Measurements from ENCODE around the gene DHRSX. TPM values are rescaled to one million over a fixed set of nuclear protein-coding genes. Genes with fewer than 3 reads are reported as not detected.
A peak's percentile ranks its signal among the peaks of the same experiment; 100 is the strongest.

DHRSX gene
- total and polyA plus RNA-seq, 4 experiments from 2014 or later, result 12.1 to 23.5 (median 16.5) TPM

DNA sequence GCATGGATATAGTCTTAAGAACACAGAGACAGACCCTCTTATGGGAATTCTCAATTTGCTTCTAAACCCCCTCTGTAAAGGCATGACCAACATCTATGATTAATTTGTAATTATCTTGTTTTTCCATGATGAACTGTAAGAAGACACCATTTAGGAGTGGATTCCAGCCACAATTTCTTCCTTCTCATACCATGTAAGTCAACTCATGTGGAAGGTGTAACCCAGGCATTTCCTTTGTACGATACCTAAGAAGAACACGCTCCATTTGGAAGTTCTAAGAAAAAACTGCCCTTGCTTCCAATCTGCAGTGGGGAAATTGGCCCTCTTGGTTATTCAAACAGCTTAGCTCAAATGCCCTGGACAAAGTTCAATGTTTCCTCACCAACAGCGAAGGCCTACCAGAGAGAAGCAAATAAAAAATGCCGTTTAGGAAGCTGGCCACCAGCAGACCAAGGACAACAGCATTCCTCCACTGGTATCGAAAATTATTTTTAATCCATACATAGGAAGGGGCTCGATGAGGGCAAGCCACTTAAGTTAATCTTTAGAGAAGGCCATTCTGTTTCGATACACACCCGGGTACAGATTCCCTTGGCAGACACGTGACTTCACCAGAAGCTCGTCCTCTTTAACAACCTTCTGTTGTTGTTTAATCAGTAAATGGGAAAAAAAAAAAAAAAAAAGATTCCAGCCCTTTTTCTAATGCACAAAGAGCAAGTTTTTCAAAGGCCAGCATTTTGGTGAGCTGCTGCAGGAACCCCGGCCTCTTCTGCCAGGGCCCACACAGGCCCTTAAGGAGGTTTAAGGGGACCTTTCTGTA is 2.6 kb downstream of the DHRSX start:
- no peak for DNase-seq
- H3K4me1 Mint-ChIP-seq, result peaks cover 18 to 37% (median 24%) of the 10 kb centered on the region in 4 donors
- H3K4me3 Mint-ChIP-seq, result peak overlapping the region; percentile 1 to 89 (median 39)
- Histone ChIP-seq H3K9me3 (ENCODE audit: control insufficient read depth in 1 of 2, low read length in 2 of 2) (no peaks in the 10 kb centered on the region), H3K36me3 (ENCODE audit: insufficient read depth, low read length) (no peaks in the 10 kb centered on the region), H3K27ac (ENCODE audit: low read depth, low read length) (no peak overlapping the region), H3K4me3 (ENCODE audit: low read length in 2 of 2) (no peak overlapping the region), H3K27me3 (ENCODE audit: insufficient read depth, low read length) (no peaks in the 10 kb centered on the region), H3K4me1 (ENCODE audit: insufficient read depth, low read length) (peaks cover 33% of the 10 kb centered on the region)
- H3K27ac Mint-ChIP-seq, result peak overlapping the region; percentile 13 to 92 (median 61)
- intact Hi-C loops (cut with micrococcal nuclease), result no loop called here
- ChIA-PET POLR2A (ENCODE audit: partially characterized antibody) (no interaction called here), CTCF (ENCODE audit: partially characterized antibody) (no interaction called here)
- no peaks in the 10 kb centered on the region for H3K9me3 Mint-ChIP-seq
- peaks cover 0 to 6% of the 10 kb centered on the region in 2 donors for H3K36me3 Mint-ChIP-seq
- H3K27me3 Mint-ChIP-seq, result no peaks in the 10 kb centered on the region

DNA sequence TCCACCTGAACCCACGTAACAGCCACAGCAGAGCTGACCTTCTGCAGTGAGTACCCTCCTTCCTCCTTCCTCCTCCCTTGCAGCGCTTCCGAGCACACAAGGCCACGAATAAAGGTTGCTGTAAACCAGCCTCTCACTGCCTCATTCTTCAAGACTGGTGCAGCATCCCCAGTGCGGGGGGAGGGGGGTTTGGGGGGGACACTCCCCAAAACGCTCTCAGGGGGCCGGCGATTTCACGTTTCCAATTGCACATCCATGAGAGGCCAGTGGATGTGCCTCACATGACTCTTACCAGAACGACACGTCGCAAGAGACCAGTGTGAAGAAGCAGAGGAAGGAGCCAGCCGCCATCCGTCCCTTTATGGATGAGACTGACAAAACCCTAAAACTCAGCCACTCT is 5.2 kb downstream of the DHRSX start:
- ChIA-PET POLR2A (ENCODE audit: partially characterized antibody) (no interaction called here), CTCF (ENCODE audit: partially characterized antibody) (no interaction called here)
- Histone ChIP-seq H3K4me1 (ENCODE audit: insufficient read depth, low read length) (peaks cover 27% of the 10 kb centered on the region), H3K36me3 (ENCODE audit: insufficient read depth, low read length) (no peaks in the 10 kb centered on the region), H3K27ac (ENCODE audit: low read depth, low read length) (no peak overlapping the region), H3K4me3 (ENCODE audit: low read length in 2 of 2) (no peak overlapping the region), H3K27me3 (ENCODE audit: insufficient read depth, low read length) (no peaks in the 10 kb centered on the region), H3K9me3 (ENCODE audit: control insufficient read depth in 1 of 2, low read length in 2 of 2) (no peaks in the 10 kb centered on the region)
- Mint-ChIP-seq H3K27ac (peak overlapping the region in 1 of 7 donors; percentile 35), H3K4me3 (peak overlapping the region in 1 of 8 donors; percentile 20), H3K9me3 (no peaks in the 10 kb centered on the region), H3K36me3 (peaks cover 7 to 20% of the 10 kb centered on the region in 2 donors), H3K27me3 (no peaks in the 10 kb centered on the region), H3K4me1 (peaks cover 19 to 32% (median 24%) of the 10 kb centered on the region in 4 donors)
- intact Hi-C loops (cut with micrococcal nuclease), result no loop called here
- no peak for DNase-seq

DNA sequence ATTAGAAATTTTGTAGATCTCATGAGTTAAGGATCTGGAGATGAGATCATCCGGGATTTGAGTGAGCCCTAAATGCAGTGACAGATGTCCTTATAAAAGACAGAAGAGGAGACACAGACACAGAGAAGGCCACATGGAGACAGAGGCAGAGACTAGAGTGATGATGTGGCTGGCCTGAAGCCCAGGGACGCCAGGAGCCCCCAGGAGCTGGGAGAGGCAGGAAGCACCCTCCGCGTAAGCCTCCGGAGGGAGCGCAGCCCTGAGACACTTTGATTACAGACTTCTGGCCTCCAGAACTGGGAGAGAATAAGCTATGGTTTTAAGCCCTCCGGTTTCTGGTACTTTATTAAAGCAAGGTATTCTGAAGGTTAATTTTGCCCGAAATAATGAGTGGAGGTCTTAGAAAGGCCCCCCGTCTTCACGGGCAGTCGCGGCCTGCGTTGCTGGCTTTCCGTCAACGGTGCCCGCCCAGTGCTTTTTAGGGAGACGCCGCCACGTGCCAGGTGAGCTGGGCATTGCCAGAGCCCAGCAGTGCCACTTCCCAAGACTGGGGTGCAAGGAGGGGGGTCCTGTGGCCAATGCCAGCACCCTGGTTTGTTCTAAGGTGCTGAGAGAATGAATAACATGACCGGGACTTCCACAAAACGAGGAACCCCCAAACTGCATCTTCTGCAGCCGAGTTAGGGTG is 8.1 kb downstream of the DHRSX start:
- POLR2A ChIA-PET (ENCODE audit: partially characterized antibody), result no interaction called here

DNA sequence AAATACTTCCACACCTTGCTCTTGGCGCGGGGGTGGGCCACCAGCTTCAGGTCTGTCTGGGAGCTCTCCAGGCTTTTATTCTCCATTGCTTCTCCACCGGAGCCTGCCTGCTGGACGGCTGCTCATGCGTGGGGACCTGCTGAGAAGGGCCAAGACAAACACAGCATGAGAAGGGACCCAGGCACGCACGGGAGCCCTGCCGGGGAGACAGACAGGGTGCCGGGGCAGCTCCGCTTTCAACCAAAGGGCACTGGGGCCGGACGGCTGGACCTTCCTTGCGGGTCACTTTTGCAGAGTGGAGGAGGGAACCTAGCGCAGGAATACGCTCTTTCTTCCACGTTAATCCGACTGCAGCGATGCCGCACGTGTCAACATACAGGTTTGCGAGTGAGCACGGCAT is 10.1 kb downstream of the DHRSX start:
- Mint-ChIP-seq H3K4me3 (peak overlapping the region in 1 of 8 donors; percentile 20), H3K27ac (no peak overlapping the region), H3K27me3 (no peaks in the 10 kb centered on the region), H3K9me3 (no peaks in the 10 kb centered on the region), H3K4me1 (peaks cover 0 to 4% (median 2%) of the 10 kb centered on the region in 4 donors), H3K36me3 (peaks cover 35 to 45% of the 10 kb centered on the region in 2 donors)
- intact Hi-C loops (cut with micrococcal nuclease), result no loop called here
- H3K27me3 ChIP-seq (ENCODE audit: insufficient read depth, low read length), result no peaks in the 10 kb centered on the region
- H3K4me1 ChIP-seq (ENCODE audit: insufficient read depth, low read length), result no peaks in the 10 kb centered on the region
- no peak overlapping the region for H3K27ac ChIP-seq (ENCODE audit: low read depth, low read length)
- POLR2A ChIA-PET (ENCODE audit: partially characterized antibody), result no interaction called here
- H3K4me3 ChIP-seq (ENCODE audit: low read length in 2 of 2), result no peak overlapping the region
- H3K36me3 ChIP-seq (ENCODE audit: insufficient read depth, low read length), result peaks cover 14% of the 10 kb centered on the region
- H3K9me3 ChIP-seq (ENCODE audit: control insufficient read depth in 1 of 2, low read length in 2 of 2), result no peaks in the 10 kb centered on the region
- CTCF ChIA-PET (ENCODE audit: partially characterized antibody), result no interaction called here
- no peak for DNase-seq

More for the DNA sequence above, 8.1 kb downstream of the DHRSX start:
- H3K36me3 ChIP-seq (ENCODE audit: insufficient read depth, low read length), result peaks cover 14% of the 10 kb centered on the region
- Mint-ChIP-seq H3K9me3 (no peaks in the 10 kb centered on the region), H3K36me3 (peaks cover 23 to 36% of the 10 kb centered on the region in 2 donors), H3K27ac (peak overlapping the region in 1 of 7 donors; percentile 57), H3K4me1 (peaks cover 2 to 9% (median 4%) of the 10 kb centered on the region in 4 donors), H3K4me3 (no peak overlapping the region), H3K27me3 (no peaks in the 10 kb centered on the region)
- peaks cover 5% of the 10 kb centered on the region for H3K4me1 ChIP-seq (ENCODE audit: insufficient read depth, low read length)
- intact Hi-C loops (cut with micrococcal nuclease), result no loop called here
- no peaks in the 10 kb centered on the region for H3K27me3 ChIP-seq (ENCODE audit: insufficient read depth, low read length)
- CTCF ChIA-PET (ENCODE audit: partially characterized antibody), result no interaction called here
- H3K4me3 ChIP-seq (ENCODE audit: low read length in 2 of 2), result no peak overlapping the region
- no peaks in the 10 kb centered on the region for H3K9me3 ChIP-seq (ENCODE audit: control insufficient read depth in 1 of 2, low read length in 2 of 2)
- DNase-seq, result no peak
- H3K27ac ChIP-seq (ENCODE audit: low read depth, low read length), result no peak overlapping the region

DNA sequence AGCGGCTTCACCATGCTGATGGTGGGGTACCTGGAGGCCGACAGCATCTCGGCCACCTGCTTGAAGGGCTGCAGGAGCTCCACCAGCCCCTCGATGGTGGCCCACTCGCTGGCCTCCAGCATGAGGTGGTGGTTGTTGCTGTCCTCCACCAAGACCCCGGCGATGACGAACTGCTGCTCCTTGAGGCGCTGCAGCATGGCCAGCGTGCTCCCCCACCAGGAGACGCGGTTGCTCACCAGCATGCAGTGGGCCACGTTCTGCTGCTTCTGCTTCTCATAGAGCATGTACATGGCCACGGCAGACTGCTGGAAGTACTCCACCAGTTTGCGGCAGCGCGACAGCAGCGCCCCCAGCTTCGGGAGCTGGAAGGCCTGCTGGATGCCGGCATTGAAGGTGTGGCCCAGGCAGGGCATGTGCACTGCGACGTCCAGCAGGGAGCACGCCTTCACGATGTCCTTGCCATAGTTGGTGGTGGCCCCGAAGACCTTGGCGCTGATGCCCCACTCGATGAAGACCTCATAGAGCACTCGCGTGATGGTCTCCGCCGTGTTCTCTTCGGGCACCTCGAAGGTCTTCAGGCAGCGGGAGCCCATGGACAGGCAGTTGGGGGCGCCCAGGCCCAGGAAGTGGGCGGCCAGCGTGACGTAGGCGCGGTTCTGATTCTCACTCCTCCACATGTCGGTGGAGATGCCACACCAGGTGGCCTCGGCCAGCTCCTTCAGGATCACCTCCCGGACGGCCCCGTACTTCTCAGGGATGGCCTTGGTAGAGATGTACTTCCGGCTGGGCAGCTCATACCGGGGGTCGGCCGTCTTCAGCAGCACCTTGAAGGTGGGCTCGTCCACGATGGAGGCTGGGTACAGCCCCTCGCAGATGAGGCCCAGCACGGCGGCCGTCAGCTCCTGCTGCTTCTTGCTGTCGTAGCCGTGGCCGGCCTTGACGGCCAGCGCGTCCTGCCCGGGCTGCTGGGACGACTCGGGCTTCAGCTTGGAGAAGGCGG is 11.0 kb downstream of the DHRSX start:
- ChIA-PET POLR2A (ENCODE audit: partially characterized antibody) (no interaction called here), CTCF (ENCODE audit: partially characterized antibody) (no interaction called here)
- DNase-seq, result no peak
- intact Hi-C loops (cut with micrococcal nuclease), result no loop called here
- Mint-ChIP-seq H3K36me3 (peaks cover 35 to 43% of the 10 kb centered on the region in 2 donors), H3K4me3 (no peak overlapping the region), H3K27ac (no peak overlapping the region), H3K4me1 (peaks cover 0 to 6% (median 1%) of the 10 kb centered on the region in 4 donors), H3K27me3 (no peaks in the 10 kb centered on the region), H3K9me3 (no peaks in the 10 kb centered on the region)
- no peaks in the 10 kb centered on the region for H3K9me3 ChIP-seq (ENCODE audit: control insufficient read depth in 1 of 2, low read length in 2 of 2)
- H3K36me3 ChIP-seq (ENCODE audit: insufficient read depth, low read length), result peaks cover 14% of the 10 kb centered on the region
- H3K27ac ChIP-seq (ENCODE audit: low read depth, low read length), result no peak overlapping the region
- no peaks in the 10 kb centered on the region for H3K27me3 ChIP-seq (ENCODE audit: insufficient read depth, low read length)
- no peak overlapping the region for H3K4me3 ChIP-seq (ENCODE audit: low read length in 2 of 2)
- no peaks in the 10 kb centered on the region for H3K4me1 ChIP-seq (ENCODE audit: insufficient read depth, low read length)

DNA sequence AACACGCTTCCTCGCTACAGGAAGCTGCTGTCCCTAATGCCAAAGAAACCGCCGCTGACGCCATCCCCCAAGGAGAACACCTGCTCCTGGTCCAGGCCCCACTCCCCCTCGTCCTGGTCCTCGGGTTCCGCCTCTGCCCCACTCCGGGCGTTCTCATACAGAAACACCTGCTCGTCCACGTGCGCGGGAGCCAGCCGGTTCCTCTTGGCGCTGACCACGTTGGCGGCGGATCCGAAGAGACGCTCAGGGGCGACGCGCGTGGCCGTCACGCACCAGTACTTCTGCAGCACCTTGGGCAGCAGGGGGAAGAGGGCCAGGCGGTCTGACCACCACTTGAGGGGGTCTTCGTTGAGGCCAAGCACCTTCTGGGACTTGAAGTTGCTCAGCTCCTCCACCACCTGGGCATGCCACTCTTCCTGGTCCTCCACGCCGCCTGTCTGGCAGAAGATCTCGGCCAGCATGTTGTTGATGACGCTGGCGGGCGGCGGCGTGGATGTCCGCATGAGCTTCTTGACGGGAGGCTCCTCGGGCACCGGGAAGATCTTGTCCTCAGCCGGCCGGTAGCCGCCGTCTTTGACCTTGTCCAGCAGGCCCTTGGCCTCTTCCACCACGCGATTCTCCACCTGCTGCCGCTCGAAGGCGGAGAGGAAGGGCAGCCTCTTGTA is 12.0 kb downstream of the DHRSX start:
- POLR2A ChIA-PET (ENCODE audit: partially characterized antibody), result no interaction called here

More for the DNA sequence above, 12.0 kb downstream of the DHRSX start:
- Mint-ChIP-seq H3K4me1 (peaks cover 0 to 6% (median 1%) of the 10 kb centered on the region in 4 donors), H3K27ac (no peak overlapping the region), H3K36me3 (peaks cover 40 to 43% of the 10 kb centered on the region in 2 donors), H3K9me3 (no peaks in the 10 kb centered on the region), H3K27me3 (no peaks in the 10 kb centered on the region), H3K4me3 (no peak overlapping the region)
- Histone ChIP-seq H3K27ac (ENCODE audit: low read depth, low read length) (no peak overlapping the region), H3K4me3 (ENCODE audit: low read length in 2 of 2) (no peak overlapping the region), H3K27me3 (ENCODE audit: insufficient read depth, low read length) (no peaks in the 10 kb centered on the region), H3K9me3 (ENCODE audit: control insufficient read depth in 1 of 2, low read length in 2 of 2) (no peaks in the 10 kb centered on the region), H3K36me3 (ENCODE audit: insufficient read depth, low read length) (peaks cover 14% of the 10 kb centered on the region), H3K4me1 (ENCODE audit: insufficient read depth, low read length) (no peaks in the 10 kb centered on the region)
- DNase-seq, result no peak
- intact Hi-C loops (cut with micrococcal nuclease), result no loop called here
- CTCF ChIA-PET (ENCODE audit: partially characterized antibody), result no interaction called here

All from CD4-positive, alpha-beta memory T cell (primary cell).